HFFc6 (cell line): ENCODE data around the gene TMPRSS9. TPM values are rescaled to one million over a fixed set of nuclear protein-coding genes. Genes with fewer than 3 reads are reported as not detected.

Source experiments
- DNase-seq: peaks from one replicate; pipeline ENCODE4 v3.0.0-alpha.2; 2018
- H3K27ac Mint-ChIP-seq: 2 replicates; pipeline ENCODE4 v1.8.0; 2020; ENCODE audit warnings: mild to moderate bottlenecking, mixed read lengths
- H3K27me3 Mint-ChIP-seq: 2 replicates; pipeline ENCODE4 v1.8.0; 2021; ENCODE audit warnings: mild to moderate bottlenecking, moderate library complexity, mixed read lengths; ENCODE audit not compliant: insufficient read depth
- H3K36me3 Mint-ChIP-seq: 2 replicates; pipeline ENCODE4 v1.8.0; 2021; ENCODE audit warnings: low read depth, mixed read lengths
- H3K4me1 Mint-ChIP-seq: 2 replicates; pipeline ENCODE4 v1.8.0; 2020; ENCODE audit warnings: low read depth, mixed read lengths
- H3K4me3 Mint-ChIP-seq: 2 replicates; pipeline ENCODE4 v1.8.0; 2020; ENCODE audit warnings: mild to moderate bottlenecking, moderate library complexity, mixed read lengths
- H3K9me3 Mint-ChIP-seq: 2 replicates; pipeline ENCODE4 v1.8.0; 2020; ENCODE audit warnings: mild to moderate bottlenecking, mixed read lengths
- total RNA-seq, 6 experiments: library from RNA; stranded (reverse); fragmentation: NEBNext Ultra II Directional; extraction: Animal tissue kit (Norgen Biotek cat#: 25700); gene quantifications; 2 replicates in 1 of 6; 3 replicates in 5 of 6; pipeline ENCODE4 v1.2.3, GENCODE V29; 2021
- TF ChIP-seq, protein P1 (sequence below): fragments of 200-600 bp; sonication (generic); IDR thresholded peaks from 2 replicates; pipeline ENCODE4 v1.5.0; 2021; ENCODE audit warnings: antibody characterized with exemption, mild to moderate bottlenecking

Gene TMPRSS9
- total RNA-seq, 6 experiments from 2014 or later: not detected

- no peaks in the 10 kb centered on the region for H3K9me3 Mint-ChIP-seq
- H3K4me1 Mint-ChIP-seq: no peaks in the 10 kb centered on the region
- peaks cover 19% of the 10 kb centered on the region for H3K27me3 Mint-ChIP-seq
- H3K36me3 Mint-ChIP-seq: no peaks in the 10 kb centered on the region
- H3K27ac Mint-ChIP-seq: no peak overlapping the region
- no peak overlapping the region for H3K4me3 Mint-ChIP-seq
- TF ChIP-seq, protein P1, sequence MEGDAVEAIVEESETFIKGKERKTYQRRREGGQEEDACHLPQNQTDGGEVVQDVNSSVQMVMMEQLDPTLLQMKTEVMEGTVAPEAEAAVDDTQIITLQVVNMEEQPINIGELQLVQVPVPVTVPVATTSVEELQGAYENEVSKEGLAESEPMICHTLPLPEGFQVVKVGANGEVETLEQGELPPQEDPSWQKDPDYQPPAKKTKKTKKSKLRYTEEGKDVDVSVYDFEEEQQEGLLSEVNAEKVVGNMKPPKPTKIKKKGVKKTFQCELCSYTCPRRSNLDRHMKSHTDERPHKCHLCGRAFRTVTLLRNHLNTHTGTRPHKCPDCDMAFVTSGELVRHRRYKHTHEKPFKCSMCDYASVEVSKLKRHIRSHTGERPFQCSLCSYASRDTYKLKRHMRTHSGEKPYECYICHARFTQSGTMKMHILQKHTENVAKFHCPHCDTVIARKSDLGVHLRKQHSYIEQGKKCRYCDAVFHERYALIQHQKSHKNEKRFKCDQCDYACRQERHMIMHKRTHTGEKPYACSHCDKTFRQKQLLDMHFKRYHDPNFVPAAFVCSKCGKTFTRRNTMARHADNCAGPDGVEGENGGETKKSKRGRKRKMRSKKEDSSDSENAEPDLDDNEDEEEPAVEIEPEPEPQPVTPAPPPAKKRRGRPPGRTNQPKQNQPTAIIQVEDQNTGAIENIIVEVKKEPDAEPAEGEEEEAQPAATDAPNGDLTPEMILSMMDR: no peak
- no peak for DNase-seq
Observed at GRCh38 chr19:2358548-2359173, 1.4 kb upstream of the TMPRSS9 start.

GRCh38 chr19:2360833-2361232 is 768 bp downstream of the TMPRSS9 start:
- Mint-ChIP-seq H3K9me3 (no peaks in the 10 kb centered on the region), H3K36me3 (no peaks in the 10 kb centered on the region), H3K4me3 (no peak overlapping the region), H3K4me1 (no peaks in the 10 kb centered on the region), H3K27me3 (peaks cover 22% of the 10 kb centered on the region), H3K27ac (no peak overlapping the region)
- DNase-seq: no peak
- TF ChIP-seq, protein P1: no peak

DNA sequence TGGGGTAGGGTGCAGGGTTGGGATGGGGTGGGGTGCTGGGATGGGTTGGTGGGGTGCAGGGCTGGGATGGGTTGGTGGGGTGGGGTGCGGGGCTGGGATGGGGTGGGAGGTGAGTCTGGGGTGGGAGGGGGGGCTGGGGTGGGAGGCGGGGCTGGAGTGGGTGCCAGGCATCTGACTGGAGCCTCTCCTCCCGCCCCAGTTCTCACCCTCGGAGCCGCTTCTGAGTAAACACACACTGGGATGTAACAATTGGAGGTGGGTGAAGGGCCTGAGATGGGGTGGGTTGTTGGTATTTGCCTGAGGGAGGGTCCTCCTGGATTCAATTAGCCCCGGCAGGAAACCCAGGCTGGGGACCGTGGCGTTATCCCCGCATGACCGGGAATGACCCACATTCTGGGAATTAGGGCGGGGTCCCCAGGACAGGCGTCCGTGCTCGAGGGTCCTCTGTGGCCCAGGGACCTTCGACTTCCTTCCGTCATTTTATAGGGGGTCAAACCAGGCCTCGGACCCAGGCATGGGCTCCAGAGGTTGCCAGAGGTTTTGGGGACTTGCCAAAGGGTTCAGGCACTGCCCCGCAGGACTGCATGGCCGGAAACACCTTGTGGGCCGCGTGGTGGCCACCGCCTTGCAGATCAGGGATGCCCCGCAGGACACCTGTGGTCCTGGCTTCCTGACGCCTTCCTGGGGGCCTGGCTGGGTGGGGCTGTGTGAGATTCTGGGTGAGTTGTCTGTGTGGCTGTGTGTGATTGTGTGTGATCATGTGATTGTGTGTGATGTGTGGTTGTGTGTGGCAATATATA is 1.4 kb downstream of the TMPRSS9 start:
- Mint-ChIP-seq H3K27ac (no peak overlapping the region), H3K36me3 (no peaks in the 10 kb centered on the region), H3K4me3 (no peak overlapping the region), H3K9me3 (no peaks in the 10 kb centered on the region), H3K4me1 (no peaks in the 10 kb centered on the region), H3K27me3 (peaks cover 22% of the 10 kb centered on the region)
- no peak for DNase-seq
- TF ChIP-seq, protein P1: no peak

DNA sequence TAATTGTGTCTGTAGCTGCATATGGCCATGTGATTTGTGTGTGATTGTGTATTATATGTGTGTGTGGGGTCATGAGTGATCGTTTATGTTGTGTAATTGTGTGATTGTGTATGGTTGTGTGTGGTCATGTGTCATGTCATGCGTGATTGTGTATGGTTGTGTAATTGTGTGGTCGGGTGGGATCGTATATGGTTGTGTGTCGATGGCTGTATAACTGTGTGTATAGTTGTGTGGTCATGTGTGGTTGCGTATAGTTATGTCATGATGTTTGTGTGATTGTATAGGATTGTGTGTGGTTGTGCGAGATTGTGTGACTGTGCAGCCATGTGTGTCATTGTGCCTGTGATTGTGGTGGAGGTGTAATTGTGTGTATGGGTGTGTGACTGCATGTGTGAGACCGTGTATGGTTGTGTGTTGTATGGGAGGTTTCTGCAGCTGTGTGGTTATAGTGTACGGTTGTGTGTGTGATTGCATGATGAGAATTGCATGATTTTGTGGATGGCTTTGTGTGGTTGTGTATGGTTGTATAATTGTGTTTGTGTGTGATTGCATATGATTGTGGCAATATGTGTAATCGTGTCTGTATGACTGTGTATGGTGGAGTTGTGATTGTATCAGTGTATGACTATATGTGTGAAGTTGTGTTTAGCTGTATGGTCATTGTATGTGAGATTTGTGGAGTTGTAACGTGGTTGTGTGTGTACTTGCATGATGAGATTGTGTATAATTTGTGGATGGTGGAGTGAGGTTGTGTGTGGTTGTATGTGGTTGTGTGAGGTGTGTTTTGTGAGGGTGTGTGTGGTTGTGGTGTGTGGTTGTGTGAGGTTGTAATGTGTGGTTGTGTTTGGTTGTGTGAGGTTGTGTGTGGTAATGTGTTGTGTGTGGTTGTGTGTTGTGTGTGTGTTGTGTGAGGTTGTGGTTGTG is 2.2 kb downstream of the TMPRSS9 start:
- Mint-ChIP-seq H3K27ac (no peak overlapping the region), H3K27me3 (peaks cover 22% of the 10 kb centered on the region), H3K36me3 (no peaks in the 10 kb centered on the region), H3K4me1 (no peaks in the 10 kb centered on the region), H3K9me3 (no peaks in the 10 kb centered on the region), H3K4me3 (no peak overlapping the region)
- no peak for DNase-seq
- TF ChIP-seq, protein P1: no peak

DNA sequence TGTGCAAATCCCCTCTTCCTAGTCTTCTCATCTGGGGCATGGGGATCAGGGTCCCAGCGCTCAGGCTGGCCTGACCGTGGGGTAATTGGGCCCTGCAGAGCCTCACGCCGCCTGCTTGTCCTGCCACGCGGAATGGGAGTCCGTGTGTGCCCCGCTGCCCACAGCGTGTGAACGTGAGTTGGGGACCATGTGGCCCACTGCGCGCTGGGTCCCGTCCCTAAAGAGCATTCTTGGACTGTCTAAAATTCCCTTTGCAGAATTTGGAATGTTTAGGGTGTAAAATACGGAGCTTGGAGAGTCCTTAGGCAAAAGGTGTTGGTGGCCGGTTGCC is 2.9 kb downstream of the TMPRSS9 start:
- no peak for DNase-seq
- Mint-ChIP-seq H3K4me1 (no peaks in the 10 kb centered on the region), H3K36me3 (no peaks in the 10 kb centered on the region), H3K4me3 (no peak overlapping the region), H3K27ac (no peak overlapping the region), H3K9me3 (no peaks in the 10 kb centered on the region), H3K27me3 (peaks cover 24% of the 10 kb centered on the region)
- TF ChIP-seq, protein P1: no peak
